GM18502 (cell line): ENCODE measurements around the gene ASH1L.
"Not testable (repeated sequence)": the region's sequence is repeated elsewhere in the genome, so short reads cannot be mapped to it uniquely, and the experiment has no call there.

Experiments
- ATAC-seq: cut with Tn5 transposase; IDR thresholded peaks from one replicate; pipeline ENCODE4 v1.9.1; 2021; ENCODE audit warnings: mild to moderate bottlenecking; ENCODE audit not compliant: unreplicated experiment, poor library complexity

ASH1L gene

GRCh38 chr1:155457266-155457665 lies 105.3 kb downstream of the ASH1L start:
- no peak for ATAC-seq

- no peak for ATAC-seq
These were observed 106.9 kb downstream of the ASH1L start for GRCh38 chr1:155455588-155456195.

- no peak for ATAC-seq
These were observed 108.5 kb downstream of the ASH1L start for GRCh38 chr1:155454096-155454495.

- ATAC-seq: no peak
These were observed 109.5 kb downstream of the ASH1L start for GRCh38 chr1:155453141-155453540.

- no peak for ATAC-seq
These were observed 111.4 kb downstream of the ASH1L start for GRCh38 chr1:155451199-155451598.

- ATAC-seq: not testable (repeated sequence)
These were observed 120.2 kb downstream of the ASH1L start for GRCh38 chr1:155442431-155442830.

- ATAC-seq: no peak
These were observed 125.2 kb downstream of the ASH1L start for GRCh38 chr1:155437405-155437804.

GRCh38 chr1:155433831-155434389 lies 128.7 kb downstream of the ASH1L start:
- ATAC-seq: not testable (repeated sequence)

GRCh38 chr1:155433128-155433830 lies 129.3 kb downstream of the ASH1L start:
- not testable (repeated sequence) for ATAC-seq

- ATAC-seq: no peak
These were observed 138.5 kb downstream of the ASH1L start for GRCh38 chr1:155424091-155424490.

- no peak for ATAC-seq
These were observed 141.8 kb downstream of the ASH1L start for GRCh38 chr1:155420788-155421187.

- not testable (repeated sequence) for ATAC-seq
These were observed 150.8 kb downstream of the ASH1L start for GRCh38 chr1:155411840-155412239.

- no peak for ATAC-seq
These were observed 151.7 kb downstream of the ASH1L start for GRCh38 chr1:155410931-155411330.

GRCh38 chr1:155396874-155397476 lies 165.6 kb downstream of the ASH1L start:
- ATAC-seq: no peak

GRCh38 chr1:155392898-155393411 lies 169.6 kb downstream of the ASH1L start:
- ATAC-seq: no peak

- ATAC-seq: no peak
These were observed 172.8 kb downstream of the ASH1L start for GRCh38 chr1:155389826-155390225.

GRCh38 chr1:155385836-155386235 lies 176.8 kb downstream of the ASH1L start:
- not testable (repeated sequence) for ATAC-seq

- no peak for ATAC-seq
These were observed 179.2 kb downstream of the ASH1L start for GRCh38 chr1:155383406-155383805.

GRCh38 chr1:155379631-155380090 lies 182.9 kb downstream of the ASH1L start:
- no peak for ATAC-seq

GRCh38 chr1:155379180-155379579 lies 183.4 kb downstream of the ASH1L start:
- ATAC-seq: no peak

GRCh38 chr1:155360051-155360450 lies 202.6 kb downstream of the ASH1L start:
- ATAC-seq: no peak
